ENCODE data around the gene BHLHA15. TPM values are rescaled to one million over a fixed set of nuclear protein-coding genes. Genes with fewer than 3 reads are reported as not detected.

The BHLHA15 gene
- total RNA-seq, 2 donors from 2014 or later: 0.67 to 2.4 TPM

DNA sequence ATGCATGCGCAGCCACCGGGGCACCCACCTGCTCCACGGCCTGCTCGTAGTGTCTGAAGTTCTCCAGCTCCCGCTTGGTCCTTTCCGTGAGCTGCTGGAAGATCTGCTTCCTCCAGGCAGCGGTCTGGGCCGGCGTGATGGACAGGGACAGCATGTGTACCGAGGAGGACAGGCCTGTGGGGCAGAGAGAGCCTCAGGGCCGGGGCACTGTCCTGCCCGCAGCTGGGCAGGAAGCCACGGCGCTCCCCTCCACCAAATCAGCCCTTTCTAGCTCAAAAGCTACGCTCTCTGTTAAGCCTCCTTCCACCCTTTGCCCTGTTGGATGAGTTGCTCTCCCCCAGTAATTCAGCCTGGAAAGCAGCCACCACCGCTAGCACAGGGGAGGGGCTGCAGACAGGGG is 21.6 kb downstream of the BHLHA15 start:
- no peaks in the 10 kb centered on the region for H3K36me3 ChIP-seq
- no peak overlapping the region for H3K4me3 ChIP-seq
- no peak for DNase-seq
- no peaks in the 10 kb centered on the region for H3K9me3 ChIP-seq
- TF ChIP-seq, protein P1, sequence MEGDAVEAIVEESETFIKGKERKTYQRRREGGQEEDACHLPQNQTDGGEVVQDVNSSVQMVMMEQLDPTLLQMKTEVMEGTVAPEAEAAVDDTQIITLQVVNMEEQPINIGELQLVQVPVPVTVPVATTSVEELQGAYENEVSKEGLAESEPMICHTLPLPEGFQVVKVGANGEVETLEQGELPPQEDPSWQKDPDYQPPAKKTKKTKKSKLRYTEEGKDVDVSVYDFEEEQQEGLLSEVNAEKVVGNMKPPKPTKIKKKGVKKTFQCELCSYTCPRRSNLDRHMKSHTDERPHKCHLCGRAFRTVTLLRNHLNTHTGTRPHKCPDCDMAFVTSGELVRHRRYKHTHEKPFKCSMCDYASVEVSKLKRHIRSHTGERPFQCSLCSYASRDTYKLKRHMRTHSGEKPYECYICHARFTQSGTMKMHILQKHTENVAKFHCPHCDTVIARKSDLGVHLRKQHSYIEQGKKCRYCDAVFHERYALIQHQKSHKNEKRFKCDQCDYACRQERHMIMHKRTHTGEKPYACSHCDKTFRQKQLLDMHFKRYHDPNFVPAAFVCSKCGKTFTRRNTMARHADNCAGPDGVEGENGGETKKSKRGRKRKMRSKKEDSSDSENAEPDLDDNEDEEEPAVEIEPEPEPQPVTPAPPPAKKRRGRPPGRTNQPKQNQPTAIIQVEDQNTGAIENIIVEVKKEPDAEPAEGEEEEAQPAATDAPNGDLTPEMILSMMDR (IDR thresholded peaks at IDR 0.05): no peak
- H3K27ac ChIP-seq: no peak overlapping the region
- H3K9ac ChIP-seq (ENCODE audit: low read depth in 2 of 2, low read length in 2 of 2): no peak overlapping the region
- intact Hi-C loops (cut with DNase I): no loop called here
- H3K27me3 ChIP-seq: no peaks in the 10 kb centered on the region
- no peaks in the 10 kb centered on the region for H3K4me1 ChIP-seq

DNA sequence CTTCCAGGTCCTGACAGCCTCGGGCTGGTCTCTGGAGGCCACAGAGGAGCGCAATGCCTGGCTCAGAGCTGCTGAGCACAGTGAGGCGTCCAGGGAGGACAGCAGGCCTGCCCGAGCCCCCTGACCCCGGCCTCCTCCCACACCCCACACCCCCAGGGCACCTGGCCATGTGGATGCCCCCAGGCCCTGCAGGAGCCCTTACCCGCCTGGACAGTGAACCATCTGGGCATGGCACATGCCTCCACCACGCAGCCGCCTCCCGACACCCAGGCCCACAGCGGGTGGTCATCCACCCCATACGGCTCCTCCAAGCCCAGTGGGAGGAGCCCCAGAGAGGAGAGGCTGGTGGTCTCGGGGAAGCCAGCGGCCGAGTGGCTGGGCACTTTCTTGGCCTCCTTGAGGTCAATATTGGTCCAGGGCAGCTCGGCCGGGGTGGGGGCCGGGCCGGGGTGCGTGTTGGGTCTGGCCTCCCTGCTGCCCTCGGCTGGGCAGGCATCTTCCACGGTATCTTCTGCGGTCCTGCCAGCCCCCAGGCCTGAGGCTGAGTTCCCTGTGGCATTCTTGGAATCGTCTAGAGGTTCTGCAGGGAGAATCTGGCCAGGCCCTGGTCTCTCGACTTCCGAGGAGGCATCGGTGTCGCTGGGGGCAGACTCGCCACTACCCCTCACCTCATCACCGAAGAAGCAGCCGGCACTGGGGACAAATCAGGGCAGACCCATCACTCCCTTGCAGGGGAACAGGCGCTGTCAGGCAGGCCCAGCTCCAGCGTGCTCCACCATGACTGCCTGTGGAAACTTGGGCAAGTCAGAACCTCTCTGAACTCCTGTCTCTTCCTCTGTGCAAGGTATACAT is 22.2 kb downstream of the BHLHA15 start:
- Histone ChIP-seq H3K9me3 (no peaks in the 10 kb centered on the region), H3K4me3 (no peak overlapping the region), H3K9ac (ENCODE audit: low read depth in 2 of 2, low read length in 2 of 2) (no peak overlapping the region), H3K4me1 (no peaks in the 10 kb centered on the region), H3K27ac (no peak overlapping the region), H3K36me3 (no peaks in the 10 kb centered on the region), H3K27me3 (no peaks in the 10 kb centered on the region)
- no peak for DNase-seq
- intact Hi-C loops (cut with DNase I): no loop called here
- TF ChIP-seq, protein P1 (IDR thresholded peaks at IDR 0.05): no peak

DNA sequence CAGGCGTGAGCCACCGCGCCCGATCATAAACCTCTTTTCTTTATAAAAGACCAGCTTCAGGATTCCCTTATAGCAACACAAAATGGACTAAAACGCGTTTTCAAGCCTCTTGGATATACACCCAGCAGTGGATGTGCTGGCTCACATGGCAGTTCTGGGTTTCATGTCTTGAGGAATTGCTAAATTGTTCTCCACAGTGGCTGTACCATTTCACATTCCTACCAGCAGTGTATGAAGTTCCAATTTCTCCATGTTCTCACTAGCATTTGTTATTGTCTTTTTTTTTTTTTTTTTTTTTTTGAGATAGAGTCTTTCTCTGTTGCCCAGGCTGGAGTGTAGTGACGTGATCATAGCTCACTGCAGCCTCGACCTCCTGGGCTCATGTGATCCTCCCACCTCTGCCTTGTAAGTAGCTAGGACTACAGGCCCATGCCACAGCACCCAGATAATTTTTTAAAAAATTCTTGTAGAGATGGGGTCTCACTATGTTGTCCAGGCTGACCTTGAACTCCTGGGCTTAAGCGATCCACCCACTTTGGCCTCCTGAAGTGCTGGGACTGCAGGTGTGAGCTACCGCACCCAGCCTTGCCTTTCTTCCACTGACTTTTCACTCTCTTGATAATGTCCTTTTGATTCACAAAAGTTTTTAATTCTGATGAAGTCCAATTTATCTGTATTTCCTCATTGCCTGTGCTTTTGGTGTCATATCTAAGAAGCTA is 23.3 kb downstream of the BHLHA15 start:
- H3K36me3 ChIP-seq: no peaks in the 10 kb centered on the region
- no peak overlapping the region for H3K4me3 ChIP-seq
- no peaks in the 10 kb centered on the region for H3K9me3 ChIP-seq
- no peaks in the 10 kb centered on the region for H3K27me3 ChIP-seq
- TF ChIP-seq, protein P1 (IDR thresholded peaks at IDR 0.05): no peak
- no peak overlapping the region for H3K9ac ChIP-seq (ENCODE audit: low read depth in 2 of 2, low read length in 2 of 2)
- DNase-seq: no peak
- H3K4me1 ChIP-seq: no peaks in the 10 kb centered on the region
- intact Hi-C loops (cut with DNase I): no loop called here
- H3K27ac ChIP-seq: no peak overlapping the region

DNA sequence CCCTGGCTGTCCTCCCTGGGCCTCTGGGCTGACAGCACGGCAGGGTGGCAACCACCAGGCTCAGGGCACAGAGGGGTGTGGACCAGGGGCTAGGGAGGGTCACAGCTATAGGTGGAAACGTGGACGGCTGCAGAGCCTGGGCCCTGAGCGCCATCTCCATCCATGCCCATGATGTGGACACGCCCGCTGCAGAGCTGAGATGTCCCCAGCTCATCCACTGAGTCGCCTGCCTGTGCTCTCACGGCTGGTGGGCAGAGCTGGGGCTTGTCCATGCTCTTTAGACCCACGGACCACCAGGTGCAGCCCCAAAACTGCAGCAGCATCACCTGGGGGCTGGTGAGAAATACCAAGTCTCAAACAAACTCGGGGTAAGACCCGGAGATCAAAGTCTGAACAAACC is 24.7 kb downstream of the BHLHA15 start:
- intact Hi-C loops (cut with DNase I): no loop called here
- H3K4me1 ChIP-seq: no peaks in the 10 kb centered on the region

More for the DNA sequence above, 24.7 kb downstream of the BHLHA15 start:
- no peak overlapping the region for H3K27ac ChIP-seq
- no peaks in the 10 kb centered on the region for H3K9me3 ChIP-seq
- no peak overlapping the region for H3K4me3 ChIP-seq
- H3K36me3 ChIP-seq: no peaks in the 10 kb centered on the region
- TF ChIP-seq, protein P1 (IDR thresholded peaks at IDR 0.05): no peak
- no peak for DNase-seq
- H3K9ac ChIP-seq (ENCODE audit: low read depth in 2 of 2, low read length in 2 of 2): no peak overlapping the region
- H3K27me3 ChIP-seq: no peaks in the 10 kb centered on the region
